Trophoblast cell (in vitro differentiated cells and primary cell): ENCODE data around the gene FBXL17.
"Not testable (repeated sequence)": the region's sequence is repeated elsewhere in the genome, so short reads cannot be mapped to it uniquely, and the experiment has no call there.

Source experiments
- DNase-seq, 2 donors: peaks; one replicate each; pipeline ENCODE4 v3.0.0-alpha.2; 2016
- H2AFZ ChIP-seq: 2 replicates; pipeline ENCODE4 v1.6.1; 2013; ENCODE audit warnings: low read length, moderate library complexity, mild to moderate bottlenecking; ENCODE audit not compliant: insufficient read depth, poor library complexity
- H2AK5ac ChIP-seq: 2 replicates; pipeline ENCODE4 v1.6.1; 2013; ENCODE audit warnings: mild to moderate bottlenecking, low read length
- H2BK120ac ChIP-seq: 2 replicates; pipeline ENCODE4 v1.6.1; 2013; ENCODE audit warnings: low read length, mild to moderate bottlenecking, moderate library complexity; ENCODE audit not compliant: insufficient read depth, poor library complexity
- H2BK12ac ChIP-seq: 2 replicates; pipeline ENCODE4 v1.6.1; 2013; ENCODE audit warnings: mild to moderate bottlenecking, low read length, moderate library complexity
- H2BK5ac ChIP-seq: 2 replicates; pipeline ENCODE4 v1.6.1; 2013; ENCODE audit warnings: low read length, low read depth, moderate library complexity, mild to moderate bottlenecking; ENCODE audit not compliant: poor library complexity
- H3K14ac ChIP-seq: 2 replicates; pipeline ENCODE4 v1.6.1; 2013; ENCODE audit warnings: mild to moderate bottlenecking, low read length
- H3K18ac ChIP-seq: 2 replicates; pipeline ENCODE4 v1.6.1; 2013; ENCODE audit warnings: mild to moderate bottlenecking, low read length
- H3K23ac ChIP-seq: 2 replicates; pipeline ENCODE4 v1.6.1; 2013; ENCODE audit warnings: low read length
- H3K27ac ChIP-seq: 2 replicates; pipeline ENCODE4 v1.5.1; 2013; ENCODE audit warnings: low read depth, mild to moderate bottlenecking, inconsistent platforms, low read length, moderate library complexity
- H3K27me3 ChIP-seq: 2 replicates; pipeline ENCODE4 v1.6.1; 2013; ENCODE audit warnings: inconsistent platforms, mild to moderate bottlenecking, low read length, moderate library complexity; ENCODE audit not compliant: insufficient read depth
- H3K36me3 ChIP-seq, 2 experiments: 1 replicate in 1 of 2; 2 replicates in 1 of 2; pipeline ENCODE4 v1.6.1; 2013; ENCODE audit warnings: low read length in 2 of 2, mild to moderate bottlenecking in 2 of 2, moderate library complexity in 1 of 2; ENCODE audit not compliant: insufficient read depth in 2 of 2, control insufficient read depth in 1 of 2
- H3K4ac ChIP-seq: 2 replicates; pipeline ENCODE4 v1.6.1; 2013; ENCODE audit warnings: low read depth, mild to moderate bottlenecking, low read length, moderate library complexity
- H3K4me1 ChIP-seq, 2 experiments: 1 replicate in 1 of 2; 2 replicates in 1 of 2; pipeline ENCODE4 v1.6.1; 2013; ENCODE audit warnings: low read length in 2 of 2, mild to moderate bottlenecking in 2 of 2, moderate library complexity in 1 of 2; ENCODE audit not compliant: insufficient read depth in 2 of 2, control insufficient read depth in 1 of 2
- H3K4me2 ChIP-seq: 2 replicates; pipeline ENCODE4 v1.6.1; 2013; ENCODE audit warnings: inconsistent platforms, mild to moderate bottlenecking, low read length, moderate library complexity
- H3K4me3 ChIP-seq: 2 replicates; pipeline ENCODE4 v1.5.1; 2013; ENCODE audit warnings: mild to moderate bottlenecking, low read depth, low read length, inconsistent platforms
- H3K79me1 ChIP-seq: one replicate; pipeline ENCODE4 v1.6.1; 2013; ENCODE audit warnings: low read length
- H3K79me2 ChIP-seq: 2 replicates; pipeline ENCODE4 v1.6.1; 2013; ENCODE audit warnings: low read length, mild to moderate bottlenecking; ENCODE audit not compliant: control insufficient read depth, insufficient read depth, poor library complexity
- H3K9ac ChIP-seq: 2 replicates; pipeline ENCODE4 v1.6.1; 2013; ENCODE audit warnings: mild to moderate bottlenecking, low read length
- H3K9me3 ChIP-seq: 2 replicates; pipeline ENCODE4 v1.6.1; 2013; ENCODE audit warnings: low read depth, mild to moderate bottlenecking, control low read depth, inconsistent platforms, low read length; ENCODE audit not compliant: insufficient read depth
- H4K12ac ChIP-seq: 2 replicates; pipeline ENCODE4 v1.6.1; 2013; ENCODE audit warnings: low read depth, mild to moderate bottlenecking, low read length, moderate library complexity
- H4K8ac ChIP-seq: 2 replicates; pipeline ENCODE4 v1.6.1; 2013; ENCODE audit warnings: low read depth, mild to moderate bottlenecking, low read length, moderate library complexity
- H4K91ac ChIP-seq: one replicate; pipeline ENCODE4 v1.6.1; 2013; ENCODE audit warnings: low read depth, mild to moderate bottlenecking, low read length, moderate library complexity
- WGBS: extraction: QIAGEN DNeasy Blood & Tissue Kit; methylation state at CpG from one replicate; pipeline ENCODE4 v1.1.7; 2013; ENCODE audit warnings: missing lambda C conversion rate; ENCODE audit not compliant: insufficient read length, insufficient coverage; ENCODE audit errors: extremely low coverage; 5-methylcytosine and 5-hydroxymethylcytosine counted together

The FBXL17 gene

DNA sequence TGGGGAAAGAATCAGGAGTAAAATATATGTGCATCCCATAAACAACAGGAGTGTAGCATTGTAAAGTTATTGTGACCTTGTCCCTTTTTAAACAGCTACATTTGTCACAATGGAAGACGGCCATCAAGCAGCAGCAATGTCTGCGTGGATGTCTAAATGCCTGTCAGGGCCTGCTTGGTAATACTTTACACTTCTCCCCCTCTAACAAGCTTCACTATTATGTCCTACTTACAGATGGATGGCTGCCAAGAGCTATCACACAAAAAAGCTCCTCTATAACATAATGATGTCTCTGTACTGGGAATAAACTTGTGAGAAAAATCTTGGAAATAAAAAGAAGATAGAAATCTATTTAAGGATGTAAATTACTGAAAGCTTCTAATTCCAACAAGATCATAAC lies 213.0 kb downstream of the FBXL17 start:
- no peaks in the 10 kb centered on the region for H3K9me3 ChIP-seq
- WGBS = no CpG with 5 or more reads among the region's 2 CpGs
- no peaks in the 10 kb centered on the region for H3K36me3 ChIP-seq
- no peaks in the 10 kb centered on the region for H3K27me3 ChIP-seq
- H2BK5ac ChIP-seq = no peak overlapping the region
- H3K79me1 ChIP-seq = no peaks in the 10 kb centered on the region
- no peak overlapping the region for H2AFZ ChIP-seq
- no peak overlapping the region for H2BK120ac ChIP-seq
- no peak overlapping the region for H4K91ac ChIP-seq
- H3K27ac ChIP-seq = no peak overlapping the region
- no peaks in the 10 kb centered on the region for H3K4me1 ChIP-seq
- no peak overlapping the region for H3K9ac ChIP-seq
- no peak overlapping the region for H3K23ac ChIP-seq
- H3K14ac ChIP-seq = no peak overlapping the region
- no peak overlapping the region for H2AK5ac ChIP-seq
- no peak overlapping the region for H4K8ac ChIP-seq
- no peak overlapping the region for H3K4me2 ChIP-seq
- H4K12ac ChIP-seq = no peak overlapping the region
- DNase-seq = no peak
- H2BK12ac ChIP-seq = no peak overlapping the region
- H3K4ac ChIP-seq = no peak overlapping the region
- no peak overlapping the region for H3K18ac ChIP-seq
- no peak overlapping the region for H3K4me3 ChIP-seq
- H3K79me2 ChIP-seq = no peaks in the 10 kb centered on the region

DNA sequence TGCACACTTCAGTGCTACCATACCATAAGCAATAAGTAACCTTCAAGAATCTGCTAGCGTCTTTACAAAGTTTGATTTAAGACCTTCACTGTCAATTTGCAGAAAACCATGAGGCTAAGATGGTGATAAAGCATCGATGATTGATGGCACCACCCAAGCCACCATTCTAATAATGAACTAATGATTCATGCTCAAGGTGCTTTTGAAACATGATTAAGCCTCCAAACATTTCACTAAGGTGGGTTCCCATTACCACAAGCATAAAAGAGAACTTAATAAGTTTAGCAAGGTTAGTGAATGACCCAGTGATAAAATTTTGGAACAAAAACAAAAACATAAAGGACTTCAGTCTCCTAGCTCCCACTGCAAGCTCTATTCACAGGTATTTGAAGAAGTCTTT lies 214.7 kb downstream of the FBXL17 start:
- H3K79me2 ChIP-seq = no peaks in the 10 kb centered on the region
- no peak overlapping the region for H2BK5ac ChIP-seq
- H3K36me3 ChIP-seq = no peaks in the 10 kb centered on the region
- H2AFZ ChIP-seq = no peak overlapping the region
- H3K4me3 ChIP-seq = no peak overlapping the region
- no peaks in the 10 kb centered on the region for H3K79me1 ChIP-seq
- no peaks in the 10 kb centered on the region for H3K9me3 ChIP-seq
- no peak overlapping the region for H3K4ac ChIP-seq
- no peak overlapping the region for H3K9ac ChIP-seq
- H3K23ac ChIP-seq = no peak overlapping the region
- no peak overlapping the region for H3K4me2 ChIP-seq
- WGBS = no CpG with 5 or more reads among the region's 2 CpGs
- H3K4me1 ChIP-seq = no peaks in the 10 kb centered on the region
- H3K27me3 ChIP-seq = no peaks in the 10 kb centered on the region
- H2BK120ac ChIP-seq = no peak overlapping the region
- no peak overlapping the region for H3K18ac ChIP-seq
- H4K8ac ChIP-seq = no peak overlapping the region
- DNase-seq = no peak
- no peak overlapping the region for H3K14ac ChIP-seq
- H4K12ac ChIP-seq = no peak overlapping the region
- no peak overlapping the region for H3K27ac ChIP-seq
- no peak overlapping the region for H2AK5ac ChIP-seq
- no peak overlapping the region for H4K91ac ChIP-seq
- no peak overlapping the region for H2BK12ac ChIP-seq

DNA sequence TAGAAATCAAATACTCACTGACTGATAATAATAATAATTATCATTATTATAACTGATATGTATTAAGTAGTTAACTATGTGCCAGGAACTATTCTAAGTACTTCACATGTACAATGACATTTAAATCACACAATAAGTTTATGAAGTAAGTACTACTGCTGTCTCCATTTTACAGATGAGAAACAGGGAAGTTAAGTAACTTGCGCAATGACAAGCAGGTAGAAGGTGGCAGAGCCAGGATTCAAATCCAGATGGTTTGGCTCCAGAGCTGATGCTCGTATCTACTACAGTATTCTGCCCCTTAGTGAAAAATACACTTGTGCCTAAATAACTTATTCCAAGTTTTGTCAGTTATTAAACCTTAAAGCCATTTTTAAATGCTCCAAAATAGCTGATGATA lies 217.3 kb downstream of the FBXL17 start:
- Histone ChIP-seq H3K9ac (no peak overlapping the region), H3K4me2 (no peak overlapping the region), H4K12ac (no peak overlapping the region), H2AFZ (no peak overlapping the region), H2BK120ac (no peak overlapping the region), H3K27me3 (no peaks in the 10 kb centered on the region), H2AK5ac (no peak overlapping the region), H3K4me3 (no peak overlapping the region), H4K91ac (no peak overlapping the region), H3K79me1 (no peaks in the 10 kb centered on the region), H2BK5ac (no peak overlapping the region), H3K9me3 (no peaks in the 10 kb centered on the region), H3K4me1 (no peaks in the 10 kb centered on the region), H3K4ac (no peak overlapping the region), H3K14ac (no peak overlapping the region), H3K18ac (no peak overlapping the region), H3K27ac (no peak overlapping the region), H3K23ac (no peak overlapping the region), H3K79me2 (no peaks in the 10 kb centered on the region), H4K8ac (no peak overlapping the region), H2BK12ac (no peak overlapping the region), H3K36me3 (no peaks in the 10 kb centered on the region)
- no peak for DNase-seq
- no CpG with 5 or more reads among the region's 2 CpGs for WGBS

DNA sequence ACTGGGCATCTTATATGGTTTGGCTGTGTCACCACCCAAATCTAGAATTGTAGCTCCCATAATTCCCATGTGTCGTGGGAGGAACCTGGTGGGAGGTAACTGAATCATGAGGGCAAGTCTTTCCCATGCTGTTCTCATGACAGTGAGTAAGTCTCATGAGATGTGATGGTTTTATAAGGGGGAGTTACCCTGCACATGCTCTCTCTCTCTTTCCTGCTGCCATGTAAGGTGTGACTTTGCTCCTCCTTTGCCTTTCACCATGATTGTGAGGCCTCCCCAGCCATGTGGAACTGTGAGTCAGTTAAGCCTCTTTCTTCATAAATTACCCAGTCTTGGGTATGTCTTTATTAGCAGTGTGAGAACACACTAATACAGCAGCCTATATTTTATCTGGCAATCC lies 229.0 kb downstream of the FBXL17 start:
- not testable (repeated sequence) for H3K79me2 ChIP-seq, H3K18ac ChIP-seq, H3K9me3 ChIP-seq, H3K4me3 ChIP-seq, H3K27me3 ChIP-seq, H2AK5ac ChIP-seq, H3K4me1 ChIP-seq, H2BK120ac ChIP-seq, H2BK5ac ChIP-seq, H3K23ac ChIP-seq, H3K9ac ChIP-seq, H3K79me1 ChIP-seq, H3K14ac ChIP-seq, H3K27ac ChIP-seq, H4K8ac ChIP-seq, DNase-seq, H2AFZ ChIP-seq, H3K36me3 ChIP-seq, H3K4ac ChIP-seq, H4K91ac ChIP-seq, H4K12ac ChIP-seq, H2BK12ac ChIP-seq, H3K4me2 ChIP-seq
- WGBS = no CpG with 5 or more reads among the region's 1 CpG
